Measurements from ENCODE around the gene RPS21.

DNA sequence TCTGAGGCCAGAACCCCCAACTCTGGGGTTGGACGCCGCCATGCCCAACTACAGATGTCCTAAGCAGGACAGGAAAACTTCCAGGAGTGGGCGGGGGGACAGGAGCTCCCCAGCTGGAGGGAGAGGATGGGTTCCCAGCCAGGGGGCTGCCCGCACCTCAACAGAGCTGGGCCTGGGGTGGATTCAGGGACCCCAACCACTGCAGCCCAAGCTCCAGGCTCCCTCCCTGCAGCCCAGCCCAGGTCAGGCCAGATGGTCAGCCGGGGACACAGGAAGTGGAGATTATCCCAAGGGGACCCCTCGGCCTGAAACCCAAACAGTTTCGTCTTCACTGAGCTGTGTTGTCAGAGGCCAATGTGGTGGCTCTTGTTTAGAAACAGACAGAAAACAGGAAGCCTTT, 29.2 kb upstream of the RPS21 start:
- TF ChIP-seq SIN3A (IDR thresholded peaks at IDR 0.05; ENCODE audit: borderline replicate concordance, insufficient read depth, low read length) = no peak
- no peak for TF ChIP-seq POLR2AphosphoS5 (IDR thresholded peaks at IDR 0.05; ENCODE audit: low read depth, low read length)
- TF ChIP-seq TAF1 (IDR thresholded peaks at IDR 0.05; ENCODE audit: borderline replicate concordance, insufficient read depth, low read length) = no peak

All from PFSK-1 (cell line).